NCI-H146 treated with DMSO at 0.1 percent for 48 hours (cell line): ENCODE data around the gene OR2S2.
"Not testable (repeated sequence)": the region's sequence is repeated elsewhere in the genome, so short reads cannot be mapped to it uniquely, and the experiment has no call there.

Source experiments
- DNase-seq: peaks from one replicate; lab custom pipeline; 2025; ENCODE audit not compliant: unreplicated experiment; lab: John Stamatoyannopoulos, UW

The OR2S2 gene

DNA sequence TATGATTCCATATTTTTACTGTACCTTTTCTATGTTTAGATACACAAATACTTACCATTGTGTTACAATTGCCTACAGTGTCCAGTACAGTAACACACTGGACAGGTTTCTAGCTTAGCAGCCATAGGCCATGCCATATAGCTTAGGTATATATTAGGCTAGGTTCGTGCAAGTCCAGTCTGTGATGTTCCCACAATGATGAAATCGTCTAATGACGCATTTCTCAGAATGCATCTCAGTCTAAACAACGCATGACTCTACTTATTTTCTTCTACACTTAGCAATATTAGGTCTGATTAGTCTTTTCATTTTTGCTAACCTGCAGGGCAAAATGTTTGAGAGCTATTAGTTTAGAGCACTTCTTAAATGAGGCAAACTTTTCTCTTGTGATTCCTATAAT is 22.7 kb downstream of the OR2S2 start:
- no peak for DNase-seq

- DNase-seq, result not testable (repeated sequence)
Observed at GRCh38 chr9:35934069-35934468, 23.9 kb downstream of the OR2S2 start.

GRCh38 chr9:35933550-35934067 is 24.3 kb downstream of the OR2S2 start:
- no peak for DNase-seq

DNA sequence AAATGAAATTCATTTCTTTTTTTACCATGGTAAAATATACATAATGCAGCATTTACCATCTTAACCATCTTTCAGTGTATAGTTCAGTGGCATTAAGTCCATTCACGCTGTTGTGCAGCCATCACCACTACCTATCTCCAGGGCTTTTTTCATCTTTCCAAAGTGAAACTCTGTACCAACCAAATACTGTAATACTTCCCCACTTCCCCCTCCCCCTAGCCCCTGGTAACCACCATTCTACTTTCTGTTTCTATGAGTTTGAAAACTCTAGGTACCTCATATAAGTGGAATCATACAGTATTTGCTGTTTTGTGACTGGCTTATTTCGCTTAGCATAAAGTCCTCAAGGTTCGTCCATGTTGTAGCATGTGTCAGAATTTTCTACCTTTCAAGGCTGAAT is 25.2 kb downstream of the OR2S2 start:
- DNase-seq, result no peak

DNA sequence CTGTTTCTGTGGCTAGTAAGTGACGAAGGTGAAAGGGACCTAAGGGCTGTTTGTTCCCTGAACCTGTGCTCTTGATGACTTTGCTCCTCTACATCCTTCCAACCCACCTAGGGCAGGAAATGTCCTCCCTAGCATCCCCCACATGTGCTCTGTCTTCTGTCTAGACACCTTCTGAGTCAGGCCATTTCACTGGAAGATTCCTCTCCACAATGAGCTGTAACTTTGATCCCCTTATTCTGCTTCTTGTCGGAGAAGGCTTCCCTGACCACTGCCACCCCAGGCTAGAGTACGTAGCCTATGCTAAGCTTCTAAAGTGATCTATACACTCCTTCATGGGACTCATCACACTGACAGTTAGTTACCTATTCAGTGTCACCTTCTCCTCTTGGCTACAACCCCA is 27.0 kb downstream of the OR2S2 start:
- DNase-seq, result no peak

GRCh38 chr9:35930521-35930920 is 27.4 kb downstream of the OR2S2 start:
- DNase-seq, result no peak

DNA sequence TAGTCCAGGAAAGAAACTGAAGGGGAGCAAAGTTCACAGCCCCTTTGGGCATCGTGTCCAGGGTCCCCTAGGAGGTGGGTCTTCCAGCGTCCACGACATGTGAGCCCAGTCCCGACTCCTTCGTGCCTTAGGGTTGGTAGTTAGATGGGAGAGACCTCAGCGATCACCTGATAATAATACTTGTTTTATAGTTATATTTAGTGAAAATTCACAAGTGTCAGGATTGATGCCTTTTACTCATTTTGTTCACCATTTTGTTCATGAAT is 28.6 kb downstream of the OR2S2 start:
- DNase-seq, result no peak

- DNase-seq, result no peak
Observed at GRCh38 chr9:35928591-35929452, 29.1 kb downstream of the OR2S2 start.

DNA sequence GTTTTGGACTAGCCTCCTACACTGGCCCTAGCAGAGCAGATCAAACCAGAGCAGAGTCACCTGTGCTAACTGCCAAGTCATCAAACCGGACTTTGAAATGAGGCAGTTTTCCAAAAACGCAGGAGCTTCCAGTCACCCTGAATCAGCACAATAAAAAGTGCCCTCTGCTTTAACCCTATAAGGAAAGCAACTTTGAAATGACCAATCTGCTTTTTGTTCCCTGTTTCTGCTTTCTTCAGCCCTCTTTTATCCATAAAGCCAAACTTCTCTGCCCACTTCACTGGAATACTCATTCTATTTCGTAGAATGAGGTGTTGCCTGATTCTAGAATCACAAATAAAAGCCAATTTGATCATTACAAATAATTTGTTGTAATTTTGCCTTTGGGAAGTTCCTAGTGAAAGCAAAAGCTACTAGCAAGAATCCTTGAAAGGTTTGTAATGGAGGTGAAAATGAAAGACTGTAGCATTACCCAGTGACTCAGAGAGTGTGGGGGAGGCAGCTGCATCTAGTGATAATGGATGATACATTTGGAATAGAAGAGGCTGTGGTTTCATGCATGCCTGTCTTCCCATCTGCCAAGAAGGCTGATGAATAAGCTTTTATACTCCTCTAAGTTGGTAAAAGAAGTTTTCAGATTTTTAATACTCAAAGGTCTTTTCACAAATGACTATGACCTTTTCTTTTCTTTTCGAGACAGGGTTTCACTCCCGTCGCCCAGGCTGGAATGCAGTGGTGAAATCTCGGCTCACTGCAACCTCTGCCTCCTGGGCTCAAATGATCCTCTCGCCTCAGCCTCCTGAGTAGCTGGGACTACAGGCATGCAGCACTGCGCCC is 33.8 kb downstream of the OR2S2 start:
- no peak for DNase-seq

- DNase-seq, result no peak
Observed at GRCh38 chr9:35923598-35923926, 34.4 kb downstream of the OR2S2 start.

DNA sequence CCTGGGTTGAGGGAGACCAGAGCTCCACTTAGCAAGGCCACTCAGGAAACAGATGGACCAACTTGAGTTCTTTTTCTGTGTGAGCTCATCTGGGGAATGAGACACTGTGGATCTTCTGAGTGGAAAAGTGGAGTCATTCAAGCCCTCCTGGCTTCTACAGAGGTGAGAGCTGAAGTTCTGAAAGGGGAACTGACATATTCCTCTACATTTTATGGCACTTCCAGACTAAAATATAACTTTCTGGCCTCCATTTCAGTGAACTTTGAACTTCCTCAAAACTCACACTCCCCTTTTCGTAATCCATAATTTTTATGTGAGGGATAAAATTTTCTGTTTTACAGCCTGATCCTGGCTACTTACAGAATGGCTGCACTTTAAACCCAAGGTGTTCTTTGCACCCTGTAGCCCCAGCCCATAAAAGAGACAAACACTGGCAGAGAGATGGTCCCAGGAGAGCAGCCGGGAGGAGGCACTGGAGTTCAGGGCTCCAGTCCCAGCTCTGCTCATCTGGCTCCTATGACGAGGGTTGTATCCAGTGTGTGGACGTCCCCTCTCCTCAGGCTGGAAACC is 37.8 kb downstream of the OR2S2 start:
- no peak for DNase-seq

DNA sequence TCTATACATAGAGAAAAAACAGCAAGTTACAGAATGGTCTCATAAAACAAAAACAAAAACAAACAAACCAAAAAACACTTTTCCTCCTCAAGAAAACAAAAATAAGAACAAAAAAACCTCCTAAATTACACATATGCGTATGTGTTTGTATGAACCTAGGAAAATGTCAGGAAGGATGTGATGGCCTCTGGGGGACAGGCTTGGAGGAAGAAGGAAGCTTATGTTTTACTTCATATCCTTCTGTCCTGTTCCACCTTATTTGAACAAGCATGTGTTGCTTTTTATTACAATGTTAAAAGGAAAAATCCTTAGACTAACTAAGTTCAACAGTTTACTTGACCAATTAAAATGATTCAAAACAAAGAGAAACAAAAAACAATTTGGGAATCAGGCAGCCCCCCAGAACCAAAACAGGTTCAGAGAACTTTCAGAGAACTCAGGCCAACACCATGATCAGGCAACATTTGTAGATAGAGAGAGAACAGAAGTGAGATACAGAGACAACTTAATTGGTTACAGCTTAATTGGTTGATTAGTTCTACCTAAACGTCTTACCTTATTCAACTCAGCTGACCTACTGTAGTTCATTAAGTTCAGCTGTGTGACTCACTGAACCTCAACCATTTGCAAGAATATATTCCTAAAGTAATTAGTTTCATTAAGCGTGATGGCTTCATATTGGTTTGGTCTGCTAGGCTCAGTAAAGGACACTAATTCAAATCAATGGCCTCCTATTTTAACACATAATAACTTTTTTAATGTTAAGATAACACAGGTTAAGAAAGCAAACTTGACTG is 38.5 kb downstream of the OR2S2 start:
- no peak for DNase-seq

GRCh38 chr9:35918780-35919179 is 39.2 kb downstream of the OR2S2 start:
- DNase-seq, result no peak

DNA sequence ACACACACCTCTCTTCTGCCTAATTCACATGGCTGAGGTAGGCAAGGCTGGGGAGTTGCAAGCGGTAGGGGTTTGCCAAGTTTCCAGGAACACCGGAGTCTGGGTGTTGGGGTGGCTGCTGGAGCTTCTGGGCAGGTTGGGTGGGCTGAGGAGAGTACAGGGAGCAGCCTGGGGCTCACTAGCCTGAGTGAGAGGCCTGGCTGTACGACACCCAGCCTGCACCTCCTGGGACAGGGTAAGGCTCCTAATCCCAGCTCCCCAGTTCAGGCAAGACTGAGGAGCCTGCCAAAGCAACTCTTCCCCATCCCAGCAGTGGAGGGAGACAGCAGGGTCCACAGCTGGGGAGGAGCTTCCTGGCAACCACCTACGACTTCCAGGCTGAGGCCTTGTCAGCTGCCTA is 40.7 kb downstream of the OR2S2 start:
- DNase-seq, result no peak

GRCh38 chr9:35915681-35916294 is 42.2 kb downstream of the OR2S2 start:
- DNase-seq, result no peak

GRCh38 chr9:35914301-35914807 is 43.6 kb downstream of the OR2S2 start:
- DNase-seq, result no peak

DNA sequence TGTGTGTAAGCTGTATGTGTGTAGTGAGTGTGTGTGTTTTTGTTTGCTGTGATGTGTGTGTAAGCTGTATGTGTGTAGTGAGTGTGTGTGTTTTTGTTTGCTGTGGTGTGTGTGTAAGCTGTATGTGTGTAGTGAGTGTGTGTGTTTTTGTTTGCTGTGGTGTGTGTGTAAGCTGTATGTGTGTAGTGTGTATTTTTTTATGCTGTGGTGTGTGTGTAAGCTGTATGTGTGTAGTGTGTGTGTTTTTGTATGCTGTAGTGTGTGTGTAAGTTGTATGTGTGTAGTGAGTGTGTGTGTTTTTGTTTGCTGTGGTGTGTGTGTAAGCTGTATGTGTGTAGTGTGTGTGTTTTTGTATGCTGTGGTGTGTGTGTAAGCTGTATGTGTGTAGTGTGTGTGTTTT is 44.5 kb downstream of the OR2S2 start:
- not testable (repeated sequence) for DNase-seq

GRCh38 chr9:35912791-35913400 is 45.1 kb downstream of the OR2S2 start:
- no peak for DNase-seq

GRCh38 chr9:35911690-35912089 is 46.3 kb downstream of the OR2S2 start:
- no peak for DNase-seq
